Fibroblast of mammary gland (primary cell): Measurements from ENCODE around the gene CABLES1.
A peak's percentile ranks its signal among the peaks of the same experiment; 100 is the strongest.

ENCODE experiments used
- DNase-seq: peaks from one replicate; pipeline ENCODE4 v3.0.0-alpha.2; 2010; ENCODE audit warnings: low read depth
- H3K4me3 ChIP-seq: 2 replicates; pipeline ENCODE4 v1.5.1; 2011; ENCODE audit warnings: low read depth, mild to moderate bottlenecking, low read length, moderate library complexity; ENCODE audit not compliant: control insufficient read depth
- CTCF ChIP-seq: conservative IDR thresholded peaks from 2 replicates; pipeline ENCODE4 v1.5.1; 2011; ENCODE audit warnings: low read depth, low read length, inconsistent platforms; ENCODE audit not compliant: control insufficient read depth, insufficient read depth

The CABLES1 gene

DNA sequence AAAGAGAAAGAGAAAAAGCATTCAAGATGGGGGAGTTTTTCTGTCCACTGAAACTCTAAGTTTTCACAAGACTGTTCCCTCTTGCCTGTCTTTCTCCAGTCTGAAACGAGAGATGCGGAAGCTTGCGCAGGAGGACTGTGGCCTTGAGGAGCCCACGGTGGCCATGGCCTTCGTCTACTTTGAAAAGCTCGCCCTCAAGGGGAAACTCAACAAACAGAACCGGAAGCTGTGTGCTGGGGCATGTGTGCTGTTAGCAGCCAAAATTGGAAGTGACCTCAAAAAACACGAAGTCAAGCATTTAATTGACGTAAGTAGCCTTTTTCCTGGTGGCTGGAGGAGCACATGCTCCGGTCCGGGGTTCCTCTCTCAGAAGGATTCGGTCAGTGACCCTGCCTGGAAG lies 118.3 kb downstream of the CABLES1 start:
- no peak for TF ChIP-seq CTCF
- DNase-seq, result no peak
- no peak overlapping the region for H3K4me3 ChIP-seq

- no peak for DNase-seq
- H3K4me3 ChIP-seq, result no peak overlapping the region
- TF ChIP-seq CTCF, result no peak
Measured at GRCh38 chr18:23257137-23257536, 121.9 kb downstream of the CABLES1 start.

DNA sequence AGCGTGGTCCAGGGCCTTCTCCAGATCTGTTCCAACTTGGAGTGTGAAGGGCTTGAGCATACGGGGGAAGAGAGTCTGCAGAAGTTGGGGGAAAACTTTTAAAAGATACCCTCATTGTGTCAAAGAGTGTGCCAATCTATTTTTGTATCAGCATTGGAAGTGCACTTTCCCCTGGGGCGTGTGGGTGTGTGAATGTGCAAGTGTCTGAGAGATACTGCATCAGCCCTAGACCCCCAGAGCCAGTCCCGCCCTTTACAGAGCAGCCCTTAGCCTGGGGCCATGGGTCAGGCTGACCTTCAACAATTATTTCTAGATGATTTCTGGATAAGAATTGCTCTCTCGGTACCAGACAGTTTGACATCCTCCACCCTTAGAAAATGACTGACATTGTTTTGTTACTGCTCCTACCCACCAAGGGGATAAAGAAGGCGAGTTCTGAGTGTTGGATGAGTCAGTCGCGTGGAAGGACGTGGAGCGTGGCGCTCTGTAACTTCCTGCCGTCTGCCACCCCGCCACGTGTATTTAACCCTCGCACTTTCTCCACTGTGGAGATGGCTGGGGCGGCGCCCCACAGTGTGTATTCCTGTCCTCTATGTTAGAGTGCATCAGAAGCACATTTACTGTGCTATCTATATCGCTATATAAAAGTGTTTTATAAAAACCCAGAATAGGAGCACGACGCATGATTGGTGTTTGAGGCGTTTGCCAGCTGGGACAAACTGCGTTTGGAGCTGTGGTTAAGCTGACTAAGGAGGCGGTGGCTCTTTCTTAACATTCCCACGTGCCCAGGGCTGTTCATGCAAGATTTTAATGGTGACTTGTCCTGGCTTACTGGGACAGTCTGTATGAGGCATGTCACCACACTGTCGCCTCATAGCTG lies 122.6 kb downstream of the CABLES1 start:
- no peak for TF ChIP-seq CTCF
- no peak overlapping the region for H3K4me3 ChIP-seq
- DNase-seq, result peak; percentile 82

DNA sequence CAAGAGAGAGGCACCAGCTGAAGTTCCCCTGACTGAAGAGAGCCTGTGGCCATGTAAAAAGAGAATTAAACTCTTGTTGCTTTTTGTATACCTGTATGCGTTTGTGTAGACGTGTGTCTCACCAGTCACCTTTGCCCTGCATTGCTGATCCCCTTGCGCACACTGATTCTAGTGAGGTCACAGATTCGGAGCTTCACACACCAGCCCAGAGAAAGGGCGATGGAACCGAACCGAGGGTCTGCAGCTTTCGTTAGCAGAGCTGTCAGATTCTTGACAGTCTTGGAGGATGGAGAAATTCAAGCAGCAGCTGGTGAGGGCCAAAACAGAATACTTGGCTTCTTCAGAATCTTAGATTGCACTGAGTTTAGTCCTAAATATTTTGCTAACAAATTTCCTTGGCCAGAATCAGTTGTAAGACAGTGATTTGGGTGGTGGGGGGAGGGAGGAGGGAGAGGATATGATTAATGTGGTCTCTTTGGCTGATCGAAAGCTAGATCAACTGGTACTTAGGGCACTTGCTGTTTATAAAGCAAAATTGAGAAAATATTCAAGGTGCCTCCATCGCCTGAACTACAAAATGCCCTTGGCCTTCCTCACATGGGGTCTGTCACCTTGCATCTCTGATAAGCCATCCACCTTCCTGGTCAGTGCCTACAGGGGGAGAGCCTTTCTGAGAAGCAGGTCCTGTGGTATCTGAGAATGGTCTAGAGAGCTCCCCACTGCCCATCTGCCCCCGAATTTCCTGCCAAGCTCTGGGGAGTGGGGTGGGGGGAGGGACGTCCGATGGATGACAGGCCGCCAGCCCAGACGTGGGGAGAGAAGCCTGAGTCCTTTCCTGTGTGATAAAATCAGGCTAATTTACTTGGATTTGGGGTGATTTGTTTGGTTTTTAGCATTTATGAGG lies 123.5 kb downstream of the CABLES1 start:
- no peak overlapping the region for H3K4me3 ChIP-seq

DNA sequence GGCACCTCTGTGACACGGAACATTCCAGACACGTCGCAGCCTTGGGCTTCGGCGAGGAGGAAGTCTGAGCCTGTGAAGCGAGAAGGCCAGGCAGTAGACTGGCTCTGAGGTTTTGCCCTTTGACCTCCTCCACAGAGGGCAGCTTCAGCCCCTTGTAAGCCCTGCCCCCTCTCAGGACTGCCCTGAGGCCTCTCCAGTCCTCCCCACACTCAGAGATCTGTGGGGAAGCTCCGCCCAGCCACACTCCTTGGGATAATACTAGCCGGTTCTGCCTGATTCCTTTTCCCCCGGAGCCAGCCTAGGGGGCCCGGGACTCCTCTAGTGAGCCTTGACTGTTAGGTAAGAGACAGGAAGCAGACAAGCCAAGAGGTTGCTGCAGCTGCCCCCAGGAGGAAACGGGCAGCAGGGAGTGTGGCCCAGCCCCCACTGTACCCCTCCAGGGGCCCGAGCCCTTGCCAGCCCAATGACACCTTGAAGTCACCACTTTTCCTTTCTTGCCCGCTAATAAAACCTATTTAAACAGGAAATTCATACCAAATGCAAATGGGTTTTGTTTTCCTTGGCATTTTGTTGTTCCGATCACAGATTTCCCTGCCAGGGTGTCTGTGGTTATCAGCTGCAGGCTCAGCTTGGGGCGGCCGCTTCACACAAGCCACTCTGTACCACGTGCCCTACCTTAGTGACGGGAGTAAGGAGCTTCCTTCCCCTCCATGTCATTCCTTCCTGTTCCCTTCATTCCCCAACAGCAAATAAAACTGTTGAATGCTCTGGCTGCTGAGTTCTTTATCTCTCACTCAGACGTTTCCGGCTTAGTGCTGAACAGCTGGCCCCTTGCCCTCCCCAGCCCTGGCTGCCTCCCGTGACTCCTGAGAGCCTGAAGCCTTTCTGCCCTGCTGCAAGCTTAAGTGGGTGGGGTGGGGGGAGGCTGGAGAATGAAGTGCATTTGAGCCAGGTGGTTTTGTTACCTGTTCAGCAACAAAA lies 124.7 kb downstream of the CABLES1 start:
- H3K4me3 ChIP-seq, result no peak overlapping the region
- peak; percentile 61 for DNase-seq

More for the DNA sequence above, 123.5 kb downstream of the CABLES1 start:
- DNase-seq, result no peak
- TF ChIP-seq CTCF, result no peak

More for the DNA sequence above, 124.7 kb downstream of the CABLES1 start:
- no peak for TF ChIP-seq CTCF
